HEK293T (cell line): ENCODE data around the gene NEMP1.

Experiments used
- CTCF ChIA-PET: fragments of 350-600 bp; formaldehyde crosslinking; extraction: SDS; loops from one replicate; lab custom pipeline; 2021; ENCODE audit warnings: antibody characterized with exemption, inconsistent platforms; lab: Yijun Ruan, JAX
- POLR2A ChIA-PET: fragments of 350-600 bp; formaldehyde crosslinking; extraction: SDS; loops from one replicate; lab custom pipeline; 2020; ENCODE audit warnings: antibody characterized with exemption, inconsistent platforms; lab: Yijun Ruan, JAX
- DNase-seq: peaks from one replicate; pipeline ENCODE4 v3.0.0; 2012; ENCODE audit warnings: mixed read lengths; ENCODE audit errors: extremely low spot score
- ARNT ChIP-seq: fragments of 450-650 bp; IDR thresholded peaks from 2 replicates; pipeline ENCODE4 v1.6.1; 2017; ENCODE audit warnings: mild to moderate bottlenecking
- BHLHE40 ChIP-seq: fragments of 450-650 bp; IDR thresholded peaks from 2 replicates; pipeline ENCODE4 v1.6.1; 2016; ENCODE audit warnings: mild to moderate bottlenecking, moderate library complexity, borderline replicate concordance
- CTBP1 ChIP-seq: fragments of 450-650 bp; IDR thresholded peaks from 2 replicates; pipeline ENCODE4 v1.6.1; 2016; ENCODE audit warnings: borderline replicate concordance
- ELF4 ChIP-seq: fragments of 450-650 bp; IDR thresholded peaks from 2 replicates; pipeline ENCODE4 v1.6.1; 2017; ENCODE audit warnings: antibody characterized with exemption
- FOXA1 ChIP-seq: fragments of 450-650 bp; IDR thresholded peaks from 2 replicates; pipeline ENCODE4 v1.6.1; 2016; ENCODE audit warnings: mild to moderate bottlenecking
- FOXK2 ChIP-seq: fragments of 450-650 bp; IDR thresholded peaks from 2 replicates; pipeline ENCODE4 v1.6.1; 2016; ENCODE audit warnings: mild to moderate bottlenecking
- FOXM1 ChIP-seq: fragments of 450-650 bp; IDR thresholded peaks from 2 replicates; pipeline ENCODE4 v1.6.1; 2017; ENCODE audit warnings: mild to moderate bottlenecking, borderline replicate concordance
- HDGF ChIP-seq: fragments of 450-650 bp; IDR thresholded peaks from 2 replicates; pipeline ENCODE4 v1.6.1; 2017; ENCODE audit warnings: antibody characterized with exemption, borderline replicate concordance
- L3MBTL2 ChIP-seq: fragments of 450-650 bp; conservative IDR thresholded peaks from 2 replicates; pipeline ENCODE4 v1.6.1; 2016; ENCODE audit warnings: mild to moderate bottlenecking
- NFRKB ChIP-seq: fragments of 450-650 bp; IDR thresholded peaks from 2 replicates; pipeline ENCODE4 v1.6.1; 2016; ENCODE audit warnings: mild to moderate bottlenecking, moderate library complexity
- SP1 ChIP-seq: fragments of 450-650 bp; IDR thresholded peaks from 2 replicates; pipeline ENCODE4 v1.6.1; 2017
- SUZ12 ChIP-seq: fragments of 450-650 bp; IDR thresholded peaks from 2 replicates; pipeline ENCODE4 v1.6.1; 2016; ENCODE audit warnings: mild to moderate bottlenecking
- TARDBP ChIP-seq: fragments of 450-650 bp; IDR thresholded peaks from 2 replicates; pipeline ENCODE4 v1.6.1; 2016
- ZNF384 ChIP-seq: fragments of 450-650 bp; IDR thresholded peaks from 2 replicates; pipeline ENCODE4 v1.6.1; 2016
- TF ChIP-seq, protein P1 (sequence below): fragments of 450-650 bp; IDR thresholded peaks from 2 replicates; pipeline ENCODE4 v1.6.1; 2016

Gene NEMP1

DNA sequence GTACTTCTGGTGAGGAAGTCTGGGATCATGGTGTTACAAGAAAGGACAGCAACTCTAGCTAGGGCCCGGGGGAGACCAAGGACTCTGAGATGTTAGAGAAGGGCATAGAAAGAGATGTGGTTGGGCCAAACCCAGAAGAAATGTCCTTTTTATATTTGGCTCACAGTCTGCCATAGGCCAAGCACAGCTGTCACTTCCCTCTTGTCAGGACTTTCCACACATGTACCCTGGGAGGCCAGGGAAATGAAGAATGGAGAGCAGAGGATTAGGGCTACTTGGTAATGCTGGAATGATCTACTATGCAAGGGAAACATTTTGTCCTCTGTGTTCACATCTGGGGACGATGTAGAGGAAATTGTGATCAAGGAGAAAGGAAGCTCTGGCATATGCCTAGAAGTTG, 37.8 kb downstream of the NEMP1 start:
- ChIA-PET CTCF (interaction anchor here (0.6 to 1.1 kb wide), 3 partner anchors 8 to 134 kb away, joined by 3 to 4 read pairs (median 3); no protein-coding TSS in a partner anchor), POLR2A (interaction anchor here (0.9 to 1.7 kb wide), 2 partner anchors 12 to 38 kb away, joined by 3 to 5 read pairs; partner anchors contain the start of gene NEMP1)

DNA sequence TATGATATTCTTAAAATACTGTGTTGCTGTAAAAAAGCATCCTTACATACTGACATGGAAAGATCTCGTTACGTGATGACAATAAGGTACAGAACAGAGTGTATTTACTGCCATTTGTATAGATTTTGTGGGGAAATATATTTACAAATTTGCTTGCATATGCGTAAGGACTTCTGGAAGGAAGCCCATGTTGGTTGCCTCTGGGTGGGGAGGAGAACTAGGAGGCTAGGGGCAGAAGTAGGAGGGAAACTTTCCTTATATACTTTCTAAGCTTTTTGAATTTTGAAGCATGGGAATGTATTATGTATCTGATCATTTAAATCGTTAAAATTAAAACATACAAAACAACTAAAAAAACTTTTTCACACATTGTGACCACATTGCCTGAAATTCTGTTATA, 38.4 kb downstream of the NEMP1 start:
- TF ChIP-seq FOXM1, result no peak
- TF ChIP-seq ZNF384, result no peak
- TF ChIP-seq ARNT, result no peak
- no peak for TF ChIP-seq BHLHE40
- TF ChIP-seq FOXK2, result no peak
- no peak for TF ChIP-seq CTBP1
- TF ChIP-seq SP1, result no peak
- no peak for TF ChIP-seq SUZ12
- TF ChIP-seq HDGF, result no peak
- TF ChIP-seq, protein P1, sequence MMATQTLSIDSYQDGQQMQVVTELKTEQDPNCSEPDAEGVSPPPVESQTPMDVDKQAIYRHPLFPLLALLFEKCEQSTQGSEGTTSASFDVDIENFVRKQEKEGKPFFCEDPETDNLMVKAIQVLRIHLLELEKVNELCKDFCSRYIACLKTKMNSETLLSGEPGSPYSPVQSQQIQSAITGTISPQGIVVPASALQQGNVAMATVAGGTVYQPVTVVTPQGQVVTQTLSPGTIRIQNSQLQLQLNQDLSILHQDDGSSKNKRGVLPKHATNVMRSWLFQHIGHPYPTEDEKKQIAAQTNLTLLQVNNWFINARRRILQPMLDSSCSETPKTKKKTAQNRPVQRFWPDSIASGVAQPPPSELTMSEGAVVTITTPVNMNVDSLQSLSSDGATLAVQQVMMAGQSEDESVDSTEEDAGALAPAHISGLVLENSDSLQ, result no peak
- no peak for TF ChIP-seq NFRKB
- no peak for TF ChIP-seq TARDBP
- DNase-seq, result no peak
- CTCF ChIA-PET, result interaction anchor here (1.1 kb wide), 1 partner anchor 9 kb away, joined by 3 read pairs; no protein-coding TSS in a partner anchor
- POLR2A ChIA-PET, result interaction anchor here (0.9 to 1.7 kb wide), 2 partner anchors 12 to 39 kb away, joined by 3 to 5 read pairs; partner anchors contain the start of gene NEMP1

More for the DNA sequence above, 37.8 kb downstream of the NEMP1 start:
- TF ChIP-seq L3MBTL2 (no peak), NFRKB (no peak), FOXK2 (no peak), ELF4 (no peak), FOXA1 (no peak), TARDBP (no peak), FOXM1 (no peak), ZNF384 (no peak), SP1 (no peak)
- TF ChIP-seq, protein P1, result no peak
- DNase-seq, result no peak

DNA sequence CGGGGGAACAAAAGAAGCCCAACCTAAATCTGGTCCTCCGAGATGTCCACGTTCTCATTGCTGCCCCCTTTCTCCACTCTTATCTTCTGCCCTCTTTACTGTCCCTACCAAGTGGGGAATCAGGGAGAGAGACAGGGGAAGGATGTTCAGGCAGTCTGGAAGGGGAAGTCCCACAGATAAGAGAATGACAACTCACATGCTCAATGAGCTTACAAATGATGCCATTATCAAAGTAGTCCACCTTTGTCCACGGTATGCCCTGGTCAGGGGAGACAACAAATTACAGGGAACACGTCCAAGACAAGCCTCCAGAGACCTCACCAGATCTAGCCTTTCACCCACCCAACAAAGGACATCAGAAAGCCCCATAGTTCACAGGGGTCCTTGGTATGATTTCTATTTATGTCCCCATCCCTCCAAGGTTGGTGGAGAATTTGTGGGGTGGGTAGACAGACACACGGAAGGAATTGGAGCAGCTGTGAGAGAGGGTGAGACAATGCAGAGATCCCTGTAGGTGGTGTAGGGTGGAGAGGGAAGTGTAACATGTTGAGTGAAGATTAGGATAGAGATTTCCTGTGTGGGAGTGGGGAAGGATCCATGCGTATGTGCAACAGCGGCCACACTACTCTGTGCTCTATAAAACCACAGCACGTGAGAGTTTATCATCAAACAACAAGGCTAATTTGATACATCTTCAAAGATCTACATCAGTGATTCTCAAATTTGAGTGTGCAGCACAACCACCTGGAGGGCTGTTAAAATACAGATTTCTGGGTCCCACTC, 39.4 kb downstream of the NEMP1 start:
- POLR2A ChIA-PET, result no interaction called here
- CTCF ChIA-PET, result no interaction called here
- no peak for DNase-seq
- no peak for TF ChIP-seq SP1
- no peak for TF ChIP-seq CTBP1
- TF ChIP-seq ZNF384, result no peak
- no peak for TF ChIP-seq NFRKB
- no peak for TF ChIP-seq FOXA1
- no peak for TF ChIP-seq L3MBTL2
- TF ChIP-seq HDGF, result no peak
- TF ChIP-seq, protein P1, result no peak
- TF ChIP-seq BHLHE40, result no peak
- no peak for TF ChIP-seq ARNT
- no peak for TF ChIP-seq TARDBP

DNA sequence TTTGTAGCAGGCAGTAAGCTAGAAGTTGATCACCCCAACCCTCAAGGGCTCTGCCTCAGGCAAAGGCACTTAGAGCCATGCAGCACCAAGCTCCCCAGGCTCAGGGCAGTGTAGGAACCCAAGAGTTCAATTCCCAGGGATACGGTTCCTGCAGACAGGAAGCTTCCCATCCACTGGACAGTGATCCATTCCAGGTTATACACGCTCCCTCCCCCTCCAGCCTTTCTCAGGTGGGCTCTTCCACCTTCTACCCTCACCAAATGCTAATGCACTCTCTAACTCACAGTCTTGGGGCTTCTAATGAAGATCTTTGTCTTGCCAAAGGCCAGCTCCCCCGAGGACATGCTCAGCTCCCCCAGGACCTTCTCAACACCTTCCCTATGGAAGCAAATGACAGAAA, 41.3 kb downstream of the NEMP1 start:
- POLR2A ChIA-PET, result interaction anchor here (1.4 kb wide), 1 partner anchor 13 kb away, joined by 3 read pairs; the partner anchor contains the start of gene MYO1A
- TF ChIP-seq SUZ12, result no peak
- no peak for TF ChIP-seq BHLHE40
- TF ChIP-seq FOXM1, result no peak
- TF ChIP-seq ARNT, result no peak
- TF ChIP-seq, protein P1, result no peak
- TF ChIP-seq CTBP1, result no peak
- TF ChIP-seq SP1, result no peak
- no peak for TF ChIP-seq ZNF384
- TF ChIP-seq ELF4, result no peak
- no peak for TF ChIP-seq L3MBTL2
- CTCF ChIA-PET, result no interaction called here
- DNase-seq, result no peak

DNA sequence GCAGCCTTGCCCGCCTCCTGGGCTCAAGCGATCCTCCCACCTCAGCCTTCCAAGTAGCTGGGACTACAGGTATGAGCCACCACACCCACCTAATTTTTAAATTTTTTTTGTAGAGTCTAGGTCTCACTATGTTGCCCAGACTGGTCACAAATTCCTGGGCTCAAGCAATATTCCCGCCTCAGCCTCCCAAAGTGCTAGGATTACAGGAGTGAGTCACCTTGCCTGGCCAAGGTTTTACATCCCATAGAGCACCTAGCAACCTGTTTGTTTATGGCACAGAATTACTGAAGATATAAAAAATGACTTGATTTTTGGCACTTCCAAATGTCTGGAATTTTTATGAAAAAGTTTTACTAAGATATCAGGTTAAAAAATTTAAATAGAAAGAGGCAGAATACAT, 45.2 kb downstream of the NEMP1 start:
- ChIA-PET CTCF (no interaction called here), POLR2A (interaction anchor here (1.0 kb wide), 1 partner anchor 78 kb away, joined by 4 read pairs; the partner anchor contains the start of gene STAT6)
- no peak for TF ChIP-seq FOXK2
- TF ChIP-seq TARDBP, result no peak
- TF ChIP-seq SUZ12, result no peak
- TF ChIP-seq ARNT, result no peak
- no peak for TF ChIP-seq ELF4
- no peak for TF ChIP-seq FOXM1
- no peak for TF ChIP-seq L3MBTL2
- TF ChIP-seq NFRKB, result no peak
- TF ChIP-seq, protein P1, result no peak
- TF ChIP-seq HDGF, result no peak
- DNase-seq, result no peak
